GM12878 (cell line): ENCODE measurements around the gene LRP8. TPM values are rescaled to one million over a fixed set of nuclear protein-coding genes. Genes with fewer than 3 reads are reported as not detected.

ENCODE experiments used
- ASH2L ChIP-seq: fragments of 300-600, 200-600 bp; sonication (generic); IDR thresholded peaks from 2 replicates; pipeline ENCODE4 v1.6.1; 2017; ENCODE audit warnings: low read depth, mild to moderate bottlenecking, borderline replicate concordance
- BHLHE40 ChIP-seq, 2 experiments: fragments of 450-650 bp in 1 of 2; IDR thresholded peaks; 2 replicates each; pipeline ENCODE4 v1.6.1; 2011 to 2017; ENCODE audit warnings: low read depth in 2 of 2, borderline replicate concordance in 1 of 2, improper control_type of control experiment in 1 of 2, low read length in 1 of 2, mild to moderate bottlenecking in 1 of 2
- CBFB ChIP-seq: IDR thresholded peaks from 2 replicates; pipeline ENCODE4 v1.6.1; 2016; ENCODE audit warnings: antibody characterized with exemption, low read depth
- CBX3 ChIP-seq: fragments of 200-600 bp; sonication (generic); IDR thresholded peaks from 2 replicates; pipeline ENCODE4 v1.6.1; 2016; ENCODE audit warnings: low read depth, borderline replicate concordance
- E2F8 ChIP-seq: fragments of 450-650 bp; IDR thresholded peaks from 2 replicates; pipeline ENCODE4 v1.6.1; 2018; ENCODE audit warnings: mild to moderate bottlenecking, low read depth, moderate library complexity; ENCODE audit not compliant: partially characterized antibody
- IKZF2 ChIP-seq, 2 experiments: fragments of 450-650 bp; IDR thresholded peaks; 2 replicates each; pipeline ENCODE4 v1.6.1; 2017; ENCODE audit warnings: mild to moderate bottlenecking in 2 of 2, moderate library complexity in 2 of 2
- JUNB ChIP-seq: IDR thresholded peaks from 2 replicates; pipeline ENCODE4 v1.6.1; 2016; ENCODE audit warnings: antibody characterized with exemption, mild to moderate bottlenecking
- MTA3 ChIP-seq: IDR thresholded peaks from 2 replicates; pipeline ENCODE4 v1.6.1; 2012; ENCODE audit warnings: low read length, inconsistent platforms, borderline replicate concordance
- NFIC ChIP-seq: IDR thresholded peaks from 2 replicates; pipeline ENCODE4 v1.6.1; 2012; ENCODE audit warnings: low read depth, mild to moderate bottlenecking, inconsistent platforms, low read length, moderate library complexity
- NR2C2 ChIP-seq: IDR thresholded peaks from 2 replicates; pipeline ENCODE4 v1.6.1; 2011; ENCODE audit warnings: borderline replicate concordance, low read depth; ENCODE audit not compliant: control insufficient read depth, insufficient read length
- NR2F1 ChIP-seq: fragments of 450-650 bp; conservative IDR thresholded peaks from 2 replicates; pipeline ENCODE4 v1.6.1; 2017; ENCODE audit warnings: mild to moderate bottlenecking
- PAX5 ChIP-seq: IDR thresholded peaks from 2 replicates; pipeline ENCODE4 v1.6.1; 2011; ENCODE audit warnings: low read depth, low read length, borderline replicate concordance
- PML ChIP-seq: IDR thresholded peaks from 2 replicates; pipeline ENCODE4 v1.6.1; 2012; ENCODE audit warnings: low read length, inconsistent platforms
- RCOR1 ChIP-seq: conservative IDR thresholded peaks from 2 replicates; pipeline ENCODE4 v1.6.1; 2012; ENCODE audit warnings: low read depth, low read length, improper control_type of control experiment
- STAT1 ChIP-seq: fragments of 450-650 bp; conservative IDR thresholded peaks from 2 replicates; pipeline ENCODE4 v1.6.1; 2014; ENCODE audit warnings: antibody characterized with exemption, mild to moderate bottlenecking
- STAT3 ChIP-seq: IDR thresholded peaks from 2 replicates; pipeline ENCODE4 v1.6.1; 2011; ENCODE audit warnings: low read depth, low read length, improper control_type of control experiment
- TARDBP ChIP-seq: IDR thresholded peaks from 2 replicates; pipeline ENCODE4 v1.6.1; 2016; ENCODE audit warnings: borderline replicate concordance
- ZNF207 ChIP-seq: fragments of 450-650 bp; IDR thresholded peaks from 2 replicates; pipeline ENCODE4 v1.6.1; 2014; ENCODE audit warnings: antibody characterized with exemption, mild to moderate bottlenecking, borderline replicate concordance
- polyA plus RNA-seq, 11 experiments: library from polyadenylated mRNA; depleted of rRNA in 4 of 11; unstranded in 6 of 11; stranded (reverse) in 5 of 11; fragments of >200 nt; fragmentation: Nextera tagmentation in 4 of 11; fragmentation: Illumina TruSeq in 1 of 11; extraction: Ambion mirVana in 4 of 11; extraction: Trizol in 1 of 11; gene quantifications; 1 replicate in 1 of 11; 2 replicates in 10 of 11; pipeline versions ENCODE4 v1.2.1 to v1.2.3, GENCODE V29; 2011 to 2016; ENCODE audit warnings: inconsistent platforms in 2 of 11, missing spikeins in 2 of 11, low read depth in 1 of 11
- total RNA-seq, 4 experiments: library from RNA; depleted of rRNA in 3 of 4; stranded (reverse); fragments of >200 nt in 3 of 4; fragmentation: Illumina TruSeq in 1 of 4; extraction: Trizol in 1 of 4; gene quantifications; 2 replicates each; pipeline versions ENCODE4 v1.2.1 to v1.2.3, GENCODE V29; 2013 to 2021
- TF ChIP-seq, protein P1 (sequence below): fragments of 450-650 bp; formaldehyde crosslinking; IDR thresholded peaks from 2 replicates; pipeline ENCODE4 v1.5.0; 2022; ENCODE audit warnings: mild to moderate bottlenecking, missing genetic modification characterization
- TF ChIP-seq, protein P2 (sequence below): fragments of 450-650 bp; IDR thresholded peaks from 2 replicates; pipeline ENCODE4 v1.6.1; 2014; ENCODE audit warnings: mild to moderate bottlenecking
- TF ChIP-seq, protein P3 (sequence below): fragments of 450-650 bp; IDR thresholded peaks from 2 replicates; pipeline ENCODE4 v1.6.1; 2017; ENCODE audit warnings: low read depth, mild to moderate bottlenecking, moderate library complexity

LRP8 gene
- total and polyA plus RNA-seq, 10 of the 15 experiments (the other 5 are each of a cell fraction or from before 2014, with no cell fraction given): 2.8 to 40.5 (median 22.3) TPM

GRCh38 chr1:53220171-53220961 lies 107.5 kb downstream of the LRP8 start, which contains the start of gene CZIB (continued):
- no peak for TF ChIP-seq CBX3
- 0 out of 2 replicates have a peak, but pooled peaks have one; percentile 46 for TF ChIP-seq TARDBP
- TF ChIP-seq, protein P1, sequence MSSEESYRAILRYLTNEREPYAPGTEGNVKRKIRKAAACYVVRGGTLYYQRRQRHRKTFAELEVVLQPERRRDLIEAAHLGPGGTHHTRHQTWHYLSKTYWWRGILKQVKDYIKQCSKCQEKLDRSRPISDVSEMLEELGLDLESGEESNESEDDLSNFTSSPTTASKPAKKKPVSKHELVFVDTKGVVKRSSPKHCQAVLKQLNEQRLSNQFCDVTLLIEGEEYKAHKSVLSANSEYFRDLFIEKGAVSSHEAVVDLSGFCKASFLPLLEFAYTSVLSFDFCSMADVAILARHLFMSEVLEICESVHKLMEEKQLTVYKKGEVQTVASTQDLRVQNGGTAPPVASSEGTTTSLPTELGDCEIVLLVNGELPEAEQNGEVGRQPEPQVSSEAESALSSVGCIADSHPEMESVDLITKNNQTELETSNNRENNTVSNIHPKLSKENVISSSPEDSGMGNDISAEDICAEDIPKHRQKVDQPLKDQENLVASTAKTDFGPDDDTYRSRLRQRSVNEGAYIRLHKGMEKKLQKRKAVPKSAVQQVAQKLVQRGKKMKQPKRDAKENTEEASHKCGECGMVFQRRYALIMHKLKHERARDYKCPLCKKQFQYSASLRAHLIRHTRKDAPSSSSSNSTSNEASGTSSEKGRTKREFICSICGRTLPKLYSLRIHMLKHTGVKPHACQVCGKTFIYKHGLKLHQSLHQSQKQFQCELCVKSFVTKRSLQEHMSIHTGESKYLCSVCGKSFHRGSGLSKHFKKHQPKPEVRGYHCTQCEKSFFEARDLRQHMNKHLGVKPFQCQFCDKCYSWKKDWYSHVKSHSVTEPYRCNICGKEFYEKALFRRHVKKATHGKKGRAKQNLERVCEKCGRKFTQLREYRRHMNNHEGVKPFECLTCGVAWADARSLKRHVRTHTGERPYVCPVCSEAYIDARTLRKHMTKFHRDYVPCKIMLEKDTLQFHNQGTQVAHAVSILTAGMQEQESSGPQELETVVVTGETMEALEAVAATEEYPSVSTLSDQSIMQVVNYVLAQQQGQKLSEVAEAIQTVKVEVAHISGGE (CRISPR knock-in tag): no peak
- TF ChIP-seq, protein P2, sequence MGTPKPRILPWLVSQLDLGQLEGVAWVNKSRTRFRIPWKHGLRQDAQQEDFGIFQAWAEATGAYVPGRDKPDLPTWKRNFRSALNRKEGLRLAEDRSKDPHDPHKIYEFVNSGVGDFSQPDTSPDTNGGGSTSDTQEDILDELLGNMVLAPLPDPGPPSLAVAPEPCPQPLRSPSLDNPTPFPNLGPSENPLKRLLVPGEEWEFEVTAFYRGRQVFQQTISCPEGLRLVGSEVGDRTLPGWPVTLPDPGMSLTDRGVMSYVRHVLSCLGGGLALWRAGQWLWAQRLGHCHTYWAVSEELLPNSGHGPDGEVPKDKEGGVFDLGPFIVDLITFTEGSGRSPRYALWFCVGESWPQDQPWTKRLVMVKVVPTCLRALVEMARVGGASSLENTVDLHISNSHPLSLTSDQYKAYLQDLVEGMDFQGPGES: no peak
- TF ChIP-seq ZNF207: 0 out of 2 replicates have a peak, but pooled peaks have one; percentile 30
- TF ChIP-seq, protein P3, sequence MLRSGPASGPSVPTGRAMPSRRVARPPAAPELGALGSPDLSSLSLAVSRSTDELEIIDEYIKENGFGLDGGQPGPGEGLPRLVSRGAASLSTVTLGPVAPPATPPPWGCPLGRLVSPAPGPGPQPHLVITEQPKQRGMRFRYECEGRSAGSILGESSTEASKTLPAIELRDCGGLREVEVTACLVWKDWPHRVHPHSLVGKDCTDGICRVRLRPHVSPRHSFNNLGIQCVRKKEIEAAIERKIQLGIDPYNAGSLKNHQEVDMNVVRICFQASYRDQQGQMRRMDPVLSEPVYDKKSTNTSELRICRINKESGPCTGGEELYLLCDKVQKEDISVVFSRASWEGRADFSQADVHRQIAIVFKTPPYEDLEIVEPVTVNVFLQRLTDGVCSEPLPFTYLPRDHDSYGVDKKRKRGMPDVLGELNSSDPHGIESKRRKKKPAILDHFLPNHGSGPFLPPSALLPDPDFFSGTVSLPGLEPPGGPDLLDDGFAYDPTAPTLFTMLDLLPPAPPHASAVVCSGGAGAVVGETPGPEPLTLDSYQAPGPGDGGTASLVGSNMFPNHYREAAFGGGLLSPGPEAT: peak; percentile 68; the same call in 1 of the 2 replicates
- no peak for TF ChIP-seq RCOR1
- TF ChIP-seq JUNB: no peak
- TF ChIP-seq CBFB: 0 out of 2 replicates have a peak, but pooled peaks have one; percentile 55
- peak; percentile 96 for TF ChIP-seq PML
- TF ChIP-seq PAX5: no peak
- TF ChIP-seq NR2C2: no peak
- TF ChIP-seq STAT3: no peak
- TF ChIP-seq NR2F1: peak; percentile 91
- TF ChIP-seq ASH2L: no peak
- no peak for TF ChIP-seq STAT1
- TF ChIP-seq NFIC: no peak
- peak in 1 of 2 experiments; percentile 71; a peak in 1 of 4 replicates for TF ChIP-seq BHLHE40 (IDR thresholded peaks at IDR 0.05; ENCODE audit: borderline replicate concordance in 1 of 2, low read depth in 2 of 2, low read length in 1 of 2)
- no peak for TF ChIP-seq E2F8
- peak in 1 of 2 experiments; percentile 37; a peak in 1 of 4 replicates for TF ChIP-seq IKZF2 (IDR thresholded peaks at IDR 0.05)
- no peak for TF ChIP-seq MTA3
